Suprapubic skin (tissue), 4 donors: ENCODE data around the gene PHLDB3.

Experiments
- EP300 ChIP-seq: sonication (generic); formaldehyde crosslinking; IDR thresholded peaks from one replicate; pipeline ENCODE4 v1.6.1; 2017; ENCODE audit warnings: antibody characterized with exemption
- POLR2AphosphoS5 ChIP-seq, 3 donors: sonication (generic); formaldehyde crosslinking; IDR thresholded peaks; one replicate each; pipeline ENCODE4 v1.6.1; 2017; ENCODE audit warnings: antibody characterized with exemption in 3 of 3

GRCh38 chr19:43546581-43546980, 42.0 kb upstream of the PHLDB3 start:
- TF ChIP-seq EP300 (no peak), POLR2AphosphoS5 (IDR thresholded peaks at IDR 0.05) (no peak)
